Dendritic cell treated with granulocyte-macrophage colony-stimulating factor and Interleukin-4, amounts not matched to agents 40 ng/mL and 50 ng/mL, for 4 days (primary cell): ENCODE results near the gene GPS1.
A peak's percentile ranks its signal among the peaks of the same experiment; 100 is the strongest.

ENCODE experiments used
- H3K27ac Mint-ChIP-seq: one replicate; pipeline ENCODE4 v1.8.0; 2022; ENCODE audit warnings: mild to moderate bottlenecking, mixed read lengths
- H3K27me3 Mint-ChIP-seq: one replicate; pipeline ENCODE4 v1.8.0; 2022; ENCODE audit warnings: mild to moderate bottlenecking, mixed read lengths
- H3K36me3 Mint-ChIP-seq: one replicate; pipeline ENCODE4 v1.8.0; 2022; ENCODE audit warnings: low read depth, mixed read lengths
- H3K4me1 Mint-ChIP-seq: one replicate; pipeline ENCODE4 v1.8.0; 2022; ENCODE audit warnings: low read depth, mixed read lengths
- H3K4me3 Mint-ChIP-seq: one replicate; pipeline ENCODE4 v1.8.0; 2022; ENCODE audit warnings: mild to moderate bottlenecking, moderate library complexity, mixed read lengths
- H3K9me3 Mint-ChIP-seq: one replicate; pipeline ENCODE4 v1.8.0; 2022; ENCODE audit warnings: mixed read lengths
- intact Hi-C: fragments of 100-400 bp; cut with micrococcal nuclease; formaldehyde crosslinking; loops from one replicate; pipeline ENCODE4 v1.15.0; 2022

The GPS1 gene

DNA sequence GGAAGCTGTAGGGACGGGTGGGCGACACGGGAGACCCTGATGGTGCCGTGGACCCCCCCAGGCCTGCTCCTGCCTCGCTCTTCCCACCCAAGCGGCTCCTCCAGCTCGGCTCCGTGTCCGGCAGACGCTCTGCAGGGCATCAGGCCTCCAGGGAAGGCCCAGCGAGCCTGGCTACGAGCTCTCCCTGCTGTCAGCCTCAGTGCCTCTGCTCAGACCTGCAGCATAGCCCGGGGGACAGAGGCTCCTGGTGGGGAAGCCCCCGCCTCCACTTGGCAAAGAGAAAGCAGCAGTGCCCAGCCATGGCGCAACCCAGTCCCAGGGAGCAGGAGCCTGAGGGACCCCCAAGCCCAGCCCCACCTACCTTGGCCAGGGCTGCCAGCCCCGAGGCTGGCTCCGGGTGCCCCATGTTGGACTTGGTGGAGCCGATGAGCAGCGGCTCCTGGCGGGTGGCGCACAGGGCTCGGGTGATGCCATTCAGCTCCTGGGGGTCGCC, 40.4 kb downstream of the GPS1 start:
- Mint-ChIP-seq H3K4me1 (peaks cover 19% of the 10 kb centered on the region), H3K27ac (no peak overlapping the region), H3K4me3 (no peak overlapping the region), H3K9me3 (no peaks in the 10 kb centered on the region), H3K27me3 (peaks cover 2% of the 10 kb centered on the region), H3K36me3 (peaks cover 97% of the 10 kb centered on the region)
- intact Hi-C loops = no loop called here

DNA sequence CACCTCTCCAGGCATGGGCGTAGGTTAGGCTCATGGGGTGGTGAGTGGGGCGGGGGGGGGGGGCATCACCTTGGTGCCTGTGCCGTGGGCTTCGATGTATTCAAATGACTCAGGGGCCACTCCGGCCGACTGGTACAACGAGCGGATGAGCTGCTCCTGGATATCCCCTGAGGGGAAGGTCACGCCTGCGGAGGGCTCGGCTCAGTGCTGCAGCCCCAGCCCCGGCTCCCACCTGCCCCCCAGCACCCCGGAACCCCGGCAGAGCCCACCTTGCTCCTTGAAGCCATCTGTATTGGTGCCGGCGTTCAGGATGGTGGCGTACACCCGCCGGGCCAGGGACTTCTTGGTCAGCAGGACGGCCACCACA, 40.9 kb downstream of the GPS1 start:
- Mint-ChIP-seq H3K4me3 (no peak overlapping the region), H3K27ac (no peak overlapping the region), H3K27me3 (peaks cover 2% of the 10 kb centered on the region), H3K4me1 (peaks cover 19% of the 10 kb centered on the region), H3K9me3 (no peaks in the 10 kb centered on the region), H3K36me3 (peaks cover 92% of the 10 kb centered on the region)
- intact Hi-C loops = no loop called here

DNA sequence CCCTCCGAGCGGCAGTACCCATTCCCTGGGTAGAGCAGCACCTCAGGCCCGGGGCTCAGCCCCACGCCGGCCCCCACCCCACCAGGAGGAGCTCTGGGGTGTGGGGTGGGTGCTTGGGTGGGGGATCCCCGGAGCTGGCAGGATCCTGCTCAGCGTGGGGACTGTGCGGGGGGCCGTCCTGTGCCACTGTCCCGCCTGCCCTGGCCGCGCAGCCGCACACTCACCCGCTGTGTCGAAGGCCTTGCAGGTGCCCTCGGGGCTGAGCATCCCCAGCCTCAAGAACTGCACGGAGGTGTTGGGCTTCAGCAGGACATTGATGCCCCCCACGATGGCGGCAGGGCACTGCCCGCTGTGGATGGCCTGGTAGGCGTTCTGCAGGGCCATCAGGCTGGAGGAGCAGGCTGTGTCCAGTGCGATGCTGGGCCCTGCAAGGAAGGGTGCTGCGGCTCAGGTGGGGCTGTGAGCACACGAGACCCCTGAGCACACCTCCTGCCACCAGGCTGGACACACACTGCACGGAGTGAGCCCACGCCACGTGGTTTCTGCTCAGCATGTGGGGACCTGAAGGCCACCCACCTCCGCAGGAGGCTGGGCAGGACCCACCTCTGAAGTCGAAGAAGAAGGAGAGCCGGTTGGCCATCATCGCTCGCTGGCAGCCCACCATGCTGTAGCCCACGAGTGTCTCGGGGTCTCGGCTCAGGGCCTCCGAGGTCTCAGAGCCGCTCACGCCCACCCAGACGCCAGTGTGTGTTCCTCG, 41.5 kb downstream of the GPS1 start:
- Mint-ChIP-seq H3K4me3 (no peak overlapping the region), H3K27me3 (peaks cover 2% of the 10 kb centered on the region), H3K36me3 (peaks cover 92% of the 10 kb centered on the region), H3K9me3 (no peaks in the 10 kb centered on the region), H3K27ac (peak overlapping the region; percentile 52), H3K4me1 (peaks cover 19% of the 10 kb centered on the region)
- intact Hi-C loops = no loop called here

DNA sequence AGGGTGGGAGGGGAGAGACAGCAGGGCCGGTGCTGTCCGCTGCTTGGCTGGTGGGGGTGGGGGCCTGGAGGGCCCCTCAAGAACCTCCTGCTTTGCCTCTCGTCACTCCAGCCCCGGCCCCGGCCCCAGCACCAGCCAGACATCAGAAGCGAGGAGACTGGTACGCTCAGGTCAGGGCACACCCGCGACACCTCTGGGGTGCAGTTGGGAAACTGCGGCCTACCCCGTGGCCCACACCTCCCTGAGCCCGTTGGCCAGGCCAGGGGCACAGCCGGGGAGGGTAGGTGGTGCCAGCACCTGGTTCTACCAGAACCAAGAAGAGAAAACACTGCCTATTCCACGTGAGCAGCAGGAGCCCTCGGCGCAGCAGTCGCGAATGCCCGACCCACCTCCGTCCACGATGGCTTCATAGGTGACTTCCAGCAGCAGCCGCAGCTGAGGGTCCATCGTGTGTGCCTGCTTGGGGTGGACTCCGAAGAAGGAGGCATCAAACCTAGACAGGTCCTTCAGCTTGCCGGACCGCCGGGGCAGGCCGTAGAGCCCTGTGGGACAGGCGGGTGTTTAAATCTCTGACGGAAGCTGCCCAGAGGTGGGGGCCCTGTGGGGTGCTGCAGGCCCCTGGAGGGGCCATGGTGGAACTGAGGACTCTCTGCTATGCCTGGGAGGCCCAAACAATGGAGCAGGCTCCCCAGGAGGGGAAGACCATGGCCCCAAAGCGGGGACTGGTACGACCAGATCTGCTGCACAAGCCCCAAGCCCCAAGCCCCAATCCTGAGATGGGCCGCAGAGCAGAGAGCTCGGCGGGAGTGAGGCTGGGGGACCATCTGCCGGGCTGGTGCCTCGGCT, 43.5 kb downstream of the GPS1 start:
- Mint-ChIP-seq H3K9me3 (no peaks in the 10 kb centered on the region), H3K36me3 (peaks cover 73% of the 10 kb centered on the region), H3K4me1 (peaks cover 29% of the 10 kb centered on the region), H3K4me3 (no peak overlapping the region), H3K27me3 (peaks cover 5% of the 10 kb centered on the region), H3K27ac (no peak overlapping the region)
- intact Hi-C loops = no loop called here

DNA sequence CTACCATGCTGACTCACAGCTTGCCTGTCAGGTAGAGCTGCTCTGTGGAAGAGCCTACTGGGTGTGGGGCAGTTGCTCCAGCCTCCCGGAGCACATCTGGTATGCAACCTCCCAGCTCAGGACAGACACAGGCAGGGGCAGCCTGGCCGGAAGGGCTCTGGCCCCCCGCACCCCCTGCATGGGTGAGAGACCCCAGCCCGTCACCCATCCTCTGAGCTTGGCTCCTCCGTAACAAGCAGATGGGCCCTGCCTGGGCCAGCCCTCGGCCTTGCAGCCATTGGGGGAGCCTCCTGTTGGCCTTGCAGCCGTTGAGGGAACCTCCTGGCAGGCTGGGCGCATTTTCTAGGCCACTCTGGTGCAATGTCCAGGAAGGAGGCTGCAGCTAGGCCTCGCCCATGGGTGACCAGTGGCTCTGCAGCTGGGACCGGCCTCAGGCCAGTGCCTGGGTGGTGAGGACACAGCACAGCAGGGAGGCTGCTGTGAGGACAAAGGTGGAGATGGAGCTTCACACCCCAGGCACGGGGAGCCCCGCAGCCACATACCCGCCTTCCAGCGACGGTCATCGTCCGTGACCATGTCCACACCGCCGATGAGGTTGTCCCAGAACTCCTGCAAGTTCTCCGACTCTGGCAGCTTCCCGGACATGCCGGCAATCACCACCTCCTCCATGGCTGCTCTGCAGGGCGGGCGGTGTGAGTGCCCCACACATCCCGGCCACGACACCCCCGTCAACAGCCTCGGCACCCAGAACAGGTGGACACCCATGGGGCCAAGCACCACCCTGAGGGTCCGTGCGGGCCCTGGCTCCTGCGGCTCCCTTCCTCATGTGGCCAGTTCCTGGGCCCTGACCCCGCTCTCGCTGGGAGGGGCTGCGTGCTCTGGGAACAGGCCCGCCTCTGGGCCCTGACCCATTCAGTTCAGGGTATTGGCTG, 44.3 kb downstream of the GPS1 start:
- Mint-ChIP-seq H3K9me3 (no peaks in the 10 kb centered on the region), H3K27me3 (peaks cover 5% of the 10 kb centered on the region), H3K4me3 (peak overlapping the region; percentile 83), H3K36me3 (peaks cover 67% of the 10 kb centered on the region), H3K4me1 (peaks cover 33% of the 10 kb centered on the region), H3K27ac (peak overlapping the region; percentile 60)
- intact Hi-C loops = no loop called here

DNA sequence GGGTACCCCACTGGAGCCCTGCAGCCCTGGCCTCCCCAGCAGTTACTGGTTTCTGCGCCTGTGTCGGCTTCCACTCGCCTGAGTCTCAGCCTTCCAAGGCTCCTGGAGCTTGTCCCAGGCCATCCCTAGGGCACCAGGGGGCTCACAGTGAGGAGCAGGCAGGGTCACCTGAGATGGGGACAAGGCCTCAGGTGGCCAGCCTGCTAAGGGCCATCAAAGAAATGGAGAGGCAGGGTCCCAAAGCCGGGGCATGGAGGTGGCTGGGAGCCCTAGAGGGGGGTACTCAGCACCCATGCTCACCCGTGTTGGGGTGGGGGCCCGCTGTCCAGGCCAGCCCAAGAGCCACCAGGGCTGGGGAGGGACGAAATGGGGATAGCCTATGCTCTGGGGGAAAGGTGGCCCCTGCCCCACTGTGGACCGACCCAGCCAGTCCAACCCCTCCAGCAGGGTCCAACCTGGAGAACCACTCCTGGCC, 45.0 kb downstream of the GPS1 start:
- intact Hi-C loops = no loop called here
- Mint-ChIP-seq H3K36me3 (peaks cover 67% of the 10 kb centered on the region), H3K27ac (peak overlapping the region; percentile 60), H3K4me1 (peaks cover 33% of the 10 kb centered on the region), H3K4me3 (peak overlapping the region; percentile 83), H3K27me3 (peaks cover 5% of the 10 kb centered on the region), H3K9me3 (no peaks in the 10 kb centered on the region)

DNA sequence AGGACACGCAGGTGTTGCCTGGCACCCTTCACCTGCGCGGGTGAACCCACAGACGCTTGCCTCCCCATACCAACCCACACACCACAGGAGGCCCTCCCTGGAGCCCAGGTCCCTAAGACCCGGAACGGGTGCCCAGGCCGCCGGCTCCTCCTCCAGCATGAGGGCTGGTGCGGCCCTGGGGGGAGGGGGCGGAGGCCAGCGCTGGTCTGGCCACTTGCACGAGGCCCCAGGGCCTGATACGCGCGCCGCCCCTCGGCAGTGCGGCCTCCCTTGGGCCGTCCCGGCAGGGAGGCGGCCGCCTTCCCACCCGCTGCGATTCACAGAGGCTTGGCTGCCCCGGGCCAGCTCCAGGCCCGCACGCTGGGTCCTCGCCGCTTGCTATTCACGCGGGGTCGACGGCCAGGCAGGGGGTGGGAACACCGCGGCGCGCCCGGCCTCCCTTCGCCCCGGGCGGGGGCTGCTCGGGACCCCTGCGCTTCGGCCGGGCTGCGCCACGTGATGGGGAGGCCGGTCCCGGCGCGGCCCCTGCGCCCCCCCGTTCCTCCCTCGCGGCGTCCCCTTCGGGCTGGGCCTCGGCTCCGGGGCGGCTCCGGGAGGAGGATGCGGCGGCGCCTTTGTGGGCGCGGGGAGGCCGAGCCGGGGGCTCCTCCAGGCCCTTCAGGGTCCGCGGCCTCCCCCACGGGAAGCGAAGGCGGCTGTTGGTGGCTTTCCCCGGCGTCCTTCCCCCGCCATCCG, 45.7 kb downstream of the GPS1 start:
- peak overlapping the region; percentile 83 for H3K4me3 Mint-ChIP-seq
- H3K9me3 Mint-ChIP-seq = no peaks in the 10 kb centered on the region
- intact Hi-C loops = no loop called here
- H3K27ac Mint-ChIP-seq = peak overlapping the region; percentile 80
- H3K36me3 Mint-ChIP-seq = peaks cover 63% of the 10 kb centered on the region
- H3K27me3 Mint-ChIP-seq = peaks cover 5% of the 10 kb centered on the region
- H3K4me1 Mint-ChIP-seq = peaks cover 33% of the 10 kb centered on the region

DNA sequence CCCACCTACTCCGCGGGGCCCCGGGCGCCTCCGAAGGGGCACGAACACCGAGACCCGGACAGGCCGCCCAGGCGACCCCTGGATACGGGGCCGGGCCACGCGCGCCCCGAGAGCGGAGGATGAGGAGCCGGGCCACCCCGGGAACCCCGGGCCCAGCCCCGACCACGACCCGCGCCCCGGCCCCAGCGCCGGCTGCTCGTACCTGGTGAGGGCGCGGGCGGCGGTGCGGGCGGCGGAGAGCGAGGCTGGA, 46.1 kb downstream of the GPS1 start:
- Mint-ChIP-seq H3K36me3 (peaks cover 58% of the 10 kb centered on the region), H3K9me3 (no peaks in the 10 kb centered on the region), H3K4me3 (peak overlapping the region; percentile 83), H3K4me1 (peaks cover 34% of the 10 kb centered on the region), H3K27ac (peak overlapping the region; percentile 80), H3K27me3 (peaks cover 5% of the 10 kb centered on the region)
- intact Hi-C loops = no loop called here

DNA sequence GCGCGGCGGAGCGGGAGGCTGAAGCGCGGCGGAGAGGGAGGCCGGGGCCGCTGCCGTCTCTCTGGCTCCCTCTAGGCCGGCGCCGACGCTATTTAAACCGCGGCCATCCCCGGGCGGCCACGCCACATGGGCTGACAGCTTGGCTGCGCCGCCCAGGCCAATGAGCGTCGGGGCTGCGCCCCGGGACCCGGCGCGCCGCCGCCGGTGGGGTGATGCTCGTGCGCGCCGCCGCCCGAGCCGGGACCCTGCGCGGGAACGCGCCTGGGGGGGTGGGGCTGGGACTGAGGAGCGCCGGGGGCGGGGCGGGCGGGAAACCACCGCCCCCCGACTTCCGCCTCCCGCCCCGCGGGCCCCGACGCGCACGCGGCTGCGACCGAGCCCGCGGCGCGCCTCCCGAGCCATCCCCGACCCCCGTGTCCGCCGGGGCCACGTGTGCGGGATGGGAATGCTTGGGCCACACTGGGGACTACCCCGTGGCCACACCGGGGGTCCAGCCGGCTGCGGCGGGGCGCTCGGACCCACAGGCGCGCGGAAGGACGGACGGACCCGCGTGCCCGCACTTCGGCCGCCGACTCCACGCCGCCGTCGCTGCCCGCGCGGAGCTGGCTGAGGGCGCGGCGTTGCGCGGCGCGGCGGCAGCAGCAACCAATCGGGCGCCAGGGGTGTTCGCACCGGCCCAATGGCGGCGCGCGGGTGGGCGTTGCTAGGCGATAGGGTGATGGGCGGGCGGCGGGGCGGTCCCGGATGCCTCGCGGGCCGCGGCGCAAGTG, 46.7 kb downstream of the GPS1 start, which contains the start of gene FASN:
Gene FASN, minus strand, starts transcription at position 68 of the 770 bp plus-strand sequence. CDS start 1,791 bp downstream, outside the sequence.
- Mint-ChIP-seq H3K4me3 (peak within 1 kb of the TSS; percentile 83), H3K27me3 (peaks cover 5% of the 10 kb centered on the region), H3K4me1 (peaks cover 39% of the 10 kb centered on the region), H3K9me3 (no peaks in the 10 kb centered on the region), H3K36me3 (peaks cover 53% of the 10 kb centered on the region), H3K27ac (peak within 1 kb of the TSS; percentile 91)
- intact Hi-C loops = no loop called here

DNA sequence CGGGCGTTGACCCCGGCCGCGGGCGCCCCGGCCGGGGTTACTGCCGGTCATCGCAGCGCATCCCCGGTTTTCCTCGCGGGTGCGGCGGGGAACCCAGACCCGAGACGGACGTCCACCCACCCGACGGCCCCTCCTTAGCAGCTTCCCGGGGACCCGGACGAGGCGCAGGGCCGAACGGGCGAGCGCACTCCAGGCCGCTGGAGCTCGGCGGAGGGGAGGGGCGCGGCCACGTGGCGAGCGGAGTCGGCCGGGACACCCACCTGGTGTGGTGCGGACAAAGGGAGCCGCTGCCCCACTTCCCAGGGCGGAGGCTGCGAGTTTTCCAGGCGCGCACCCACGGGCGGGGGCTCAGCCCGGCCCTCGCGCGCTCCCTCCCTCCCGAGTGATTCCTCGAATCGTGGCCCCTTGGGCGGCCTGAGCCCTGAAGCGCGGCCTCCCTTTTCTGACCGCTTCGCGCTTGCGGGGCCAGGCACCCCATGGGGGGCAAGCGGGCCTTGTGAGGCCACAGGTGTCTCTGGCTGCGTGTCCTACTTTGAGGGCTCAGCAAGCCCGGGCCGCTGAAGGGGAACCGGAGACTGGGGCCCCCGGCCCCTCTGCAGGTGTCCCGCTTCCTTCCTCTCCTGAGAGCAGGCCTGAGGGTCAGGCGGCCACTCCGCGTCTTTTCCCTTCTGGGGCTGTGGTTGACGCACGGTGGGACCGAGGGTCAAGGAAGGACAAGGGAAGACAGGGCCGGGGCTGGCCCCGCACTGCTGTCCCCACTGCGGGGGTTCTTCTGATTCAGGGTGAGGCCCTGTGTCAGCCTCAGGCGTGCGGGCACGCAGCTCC, 47.5 kb downstream of the GPS1 start:
- H3K9me3 Mint-ChIP-seq = no peaks in the 10 kb centered on the region

DNA sequence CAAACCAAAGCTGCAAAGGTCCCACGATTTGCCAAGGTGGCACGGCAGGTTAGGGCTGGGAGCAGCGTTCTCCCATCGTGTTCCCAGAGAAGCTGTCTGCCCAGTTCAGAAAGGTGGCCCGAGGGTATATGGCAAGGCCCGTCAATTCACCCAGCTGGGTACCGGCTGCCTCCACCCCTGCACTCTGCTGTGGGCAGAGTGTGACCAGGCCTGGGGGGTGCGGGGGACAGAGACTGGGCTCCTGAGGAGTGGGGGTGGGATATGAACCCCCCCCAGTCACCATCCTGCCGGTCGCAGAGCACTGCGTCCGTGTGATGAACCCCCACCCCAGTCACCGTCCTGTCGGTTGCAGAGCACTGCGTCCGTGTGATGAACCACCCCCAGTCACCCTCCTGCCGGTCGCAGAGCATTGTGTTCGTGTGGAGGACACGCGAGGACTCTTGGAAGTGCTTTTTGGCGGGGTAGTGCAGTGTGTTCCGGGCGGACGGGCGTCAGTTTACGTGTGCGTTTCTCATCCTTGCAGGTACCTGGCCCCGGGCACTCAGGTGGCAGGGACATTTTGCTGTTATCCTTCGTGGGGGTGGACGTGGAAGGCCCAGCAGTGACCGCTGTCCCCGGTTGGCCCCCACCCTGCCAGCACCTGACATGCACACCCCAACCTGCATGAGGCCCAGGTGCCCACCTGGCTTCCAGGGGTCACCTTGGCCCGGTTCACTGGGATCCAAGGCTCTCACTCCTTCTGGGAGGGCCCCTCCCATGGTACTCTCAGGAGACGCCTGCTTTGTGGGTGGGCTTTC, 49.0 kb downstream of the GPS1 start:
- Mint-ChIP-seq H3K9me3 (no peaks in the 10 kb centered on the region), H3K36me3 (peaks cover 30% of the 10 kb centered on the region), H3K27ac (no peak overlapping the region), H3K27me3 (peaks cover 5% of the 10 kb centered on the region), H3K4me1 (peaks cover 41% of the 10 kb centered on the region), H3K4me3 (no peak overlapping the region)
- intact Hi-C loops = loop anchor here (10.0 kb wide), 1 partner anchor 66 kb away; the partner anchor contains the start of genes DCXR and RAC3

More for the DNA sequence above, 47.5 kb downstream of the GPS1 start:
- H3K27ac Mint-ChIP-seq = peak overlapping the region; percentile 91
- H3K4me1 Mint-ChIP-seq = peaks cover 39% of the 10 kb centered on the region
- peak overlapping the region; percentile 81 for H3K4me3 Mint-ChIP-seq
- peaks cover 45% of the 10 kb centered on the region for H3K36me3 Mint-ChIP-seq
- H3K27me3 Mint-ChIP-seq = peaks cover 5% of the 10 kb centered on the region
- intact Hi-C loops = no loop called here
